Fibroblast of lung (primary cell): ENCODE data around the gene ZFYVE28. TPM values are rescaled to one million over a fixed set of nuclear protein-coding genes. Genes with fewer than 3 reads are reported as not detected.

Experiments
- DNase-seq, 2 donors: peaks; one replicate each; pipeline versions ENCODE4 v3.0.0 to v3.0.0-alpha.2; 2010; ENCODE audit warnings: low read depth in 2 of 2
- H2AFZ ChIP-seq: 2 replicates; pipeline ENCODE4 v1.5.1; 2012; ENCODE audit warnings: low read length, control low read depth, inconsistent platforms
- H3K27ac ChIP-seq: 2 replicates; pipeline ENCODE4 v1.5.1; 2011; ENCODE audit warnings: low read length, control low read depth; ENCODE audit not compliant: insufficient read depth
- H3K27me3 ChIP-seq: 2 replicates; pipeline ENCODE4 v1.5.1; 2011; ENCODE audit warnings: mild to moderate bottlenecking, low read length; ENCODE audit not compliant: control insufficient read depth, insufficient read depth
- H3K36me3 ChIP-seq: 2 replicates; pipeline ENCODE4 v1.5.1; 2011; ENCODE audit warnings: low read length; ENCODE audit not compliant: control insufficient read depth, insufficient read depth
- H3K4me1 ChIP-seq: 2 replicates; pipeline ENCODE4 v1.5.1; 2011; ENCODE audit warnings: low read length; ENCODE audit not compliant: control insufficient read depth, insufficient read depth; ENCODE audit errors: extremely low read depth
- H3K4me2 ChIP-seq: 2 replicates; pipeline ENCODE4 v1.5.1; 2011; ENCODE audit warnings: low read length, control low read depth; ENCODE audit not compliant: insufficient read depth; ENCODE audit errors: extremely low read depth
- H3K4me3 ChIP-seq, 4 experiments: fragments of 200-600 bp in 1 of 4; sonication (generic) in 1 of 4; replicated peaks in 1 of 4; 2 replicates each; pipeline ENCODE4 v1.5.1; 2011 to 2016; ENCODE audit warnings: low read length in 4 of 4, low read depth in 3 of 4, mild to moderate bottlenecking in 3 of 4, control low read depth in 2 of 4, inconsistent platforms in 1 of 4, mixed read lengths in 1 of 4; ENCODE audit not compliant: insufficient read depth in 1 of 4; ENCODE audit errors: control extremely low read depth in 1 of 4
- H3K79me2 ChIP-seq: 2 replicates; pipeline ENCODE4 v1.5.1; 2012; ENCODE audit warnings: mild to moderate bottlenecking, low read length, inconsistent platforms; ENCODE audit not compliant: control insufficient read depth, insufficient read depth
- H3K9ac ChIP-seq: 2 replicates; pipeline ENCODE4 v1.5.1; 2011; ENCODE audit warnings: mild to moderate bottlenecking, low read length, control low read depth; ENCODE audit not compliant: insufficient read depth
- H3K9me3 ChIP-seq: 2 replicates; pipeline ENCODE4 v1.5.1; 2012; ENCODE audit warnings: low read depth, low read length; ENCODE audit not compliant: control insufficient read depth, insufficient read depth
- H4K20me1 ChIP-seq: 2 replicates; pipeline ENCODE4 v1.5.1; 2011; ENCODE audit warnings: low read length; ENCODE audit not compliant: control insufficient read depth, insufficient read depth; ENCODE audit errors: extremely low read depth
- EZH2 ChIP-seq: IDR thresholded peaks from 2 replicates; pipeline ENCODE4 v1.5.1; 2012; ENCODE audit warnings: low read length, control low read depth, mild to moderate bottlenecking; ENCODE audit errors: missing control alignments
- polyA plus RNA-seq, 2 donors: library from polyadenylated mRNA; depleted of rRNA in 1 of 2; stranded (reverse) in 1 of 2; unstranded in 1 of 2; fragments of >200 nt; gene quantifications; 2 replicates each; pipeline ENCODE4 v1.2.1, GENCODE V29; 2011 to 2012; ENCODE audit warnings: missing spikeins in 1 of 2
- total RNA-seq: library from RNA; depleted of rRNA; stranded (reverse); fragments of >200 nt; gene quantifications from 2 replicates; pipeline ENCODE4 v1.2.1, GENCODE V29; 2014
- TF ChIP-seq, protein P1 (sequence below), 2 donors: IDR thresholded peaks in 1 of 2; conservative IDR thresholded peaks in 1 of 2; 1 replicate in 1 of 2; 2 replicates in 1 of 2; pipeline ENCODE4 v1.5.1; 2011 to 2012; ENCODE audit warnings: low read length in 2 of 2, control low read depth in 1 of 2, inconsistent platforms in 1 of 2, low read depth in 1 of 2, mild to moderate bottlenecking in 1 of 2

The ZFYVE28 gene
- total and polyA plus RNA-seq, 2 donors (not counting 1 experiment from before 2014, with no cell fraction given), result 2.4 to 11.6 TPM

DNA sequence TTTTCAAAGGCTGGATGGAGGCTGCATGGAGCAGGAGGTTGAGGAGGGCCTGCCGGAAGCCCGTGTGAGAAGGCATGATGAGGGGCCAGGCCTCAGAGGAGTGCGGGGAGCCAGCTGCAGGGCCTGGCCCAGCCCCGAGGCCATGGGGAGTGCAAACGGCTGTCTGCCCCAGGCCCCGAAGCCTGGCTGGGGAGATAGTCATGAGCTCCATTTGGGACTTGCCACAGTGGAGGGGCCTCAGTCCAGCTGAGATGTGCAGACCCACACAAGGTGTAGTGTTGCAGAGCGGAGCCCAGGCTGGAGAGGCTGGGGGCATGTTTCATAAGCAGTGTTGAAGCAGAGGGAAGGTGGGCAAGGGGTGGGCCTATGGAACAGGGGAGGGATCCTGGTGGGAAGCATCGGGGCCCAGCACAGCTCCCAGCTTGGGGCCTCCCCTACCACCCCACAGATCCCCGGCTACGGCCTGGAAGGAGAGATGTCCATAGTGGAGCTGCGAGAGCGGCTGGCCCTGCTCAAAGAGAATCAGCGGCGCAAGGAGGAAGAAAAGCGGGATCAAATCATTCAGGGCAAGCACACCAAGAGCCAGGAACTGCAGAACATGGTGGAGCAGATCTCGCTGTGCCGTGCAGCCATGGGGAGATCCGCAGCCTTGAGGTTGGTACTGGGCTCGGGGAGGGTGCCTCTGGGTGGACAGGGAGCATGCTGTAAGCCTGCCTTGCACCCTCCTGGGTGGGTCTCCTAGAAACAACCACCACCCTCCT lies 41.3 kb upstream of the ZFYVE28 start:
- Histone ChIP-seq H3K36me3 (no peaks in the 10 kb centered on the region), H3K9me3 (no peaks in the 10 kb centered on the region), H3K4me2 (no peak overlapping the region), H4K20me1 (no peaks in the 10 kb centered on the region), H3K9ac (no peak overlapping the region), H3K79me2 (no peaks in the 10 kb centered on the region), H3K27ac (no peak overlapping the region), H3K4me1 (peaks cover 4% of the 10 kb centered on the region), H3K4me3 (no peak overlapping the region), H2AFZ (no peak overlapping the region), H3K27me3 (no peaks in the 10 kb centered on the region)
- no peak for DNase-seq
- no peak for TF ChIP-seq EZH2
- TF ChIP-seq, protein P1, sequence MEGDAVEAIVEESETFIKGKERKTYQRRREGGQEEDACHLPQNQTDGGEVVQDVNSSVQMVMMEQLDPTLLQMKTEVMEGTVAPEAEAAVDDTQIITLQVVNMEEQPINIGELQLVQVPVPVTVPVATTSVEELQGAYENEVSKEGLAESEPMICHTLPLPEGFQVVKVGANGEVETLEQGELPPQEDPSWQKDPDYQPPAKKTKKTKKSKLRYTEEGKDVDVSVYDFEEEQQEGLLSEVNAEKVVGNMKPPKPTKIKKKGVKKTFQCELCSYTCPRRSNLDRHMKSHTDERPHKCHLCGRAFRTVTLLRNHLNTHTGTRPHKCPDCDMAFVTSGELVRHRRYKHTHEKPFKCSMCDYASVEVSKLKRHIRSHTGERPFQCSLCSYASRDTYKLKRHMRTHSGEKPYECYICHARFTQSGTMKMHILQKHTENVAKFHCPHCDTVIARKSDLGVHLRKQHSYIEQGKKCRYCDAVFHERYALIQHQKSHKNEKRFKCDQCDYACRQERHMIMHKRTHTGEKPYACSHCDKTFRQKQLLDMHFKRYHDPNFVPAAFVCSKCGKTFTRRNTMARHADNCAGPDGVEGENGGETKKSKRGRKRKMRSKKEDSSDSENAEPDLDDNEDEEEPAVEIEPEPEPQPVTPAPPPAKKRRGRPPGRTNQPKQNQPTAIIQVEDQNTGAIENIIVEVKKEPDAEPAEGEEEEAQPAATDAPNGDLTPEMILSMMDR (conservative IDR thresholded peaks at IDR 0.05 in 1 of 2, IDR thresholded peaks at IDR 0.05 in 1 of 2; ENCODE audit: low read depth in 1 of 2, low read length in 2 of 2), result no peak

DNA sequence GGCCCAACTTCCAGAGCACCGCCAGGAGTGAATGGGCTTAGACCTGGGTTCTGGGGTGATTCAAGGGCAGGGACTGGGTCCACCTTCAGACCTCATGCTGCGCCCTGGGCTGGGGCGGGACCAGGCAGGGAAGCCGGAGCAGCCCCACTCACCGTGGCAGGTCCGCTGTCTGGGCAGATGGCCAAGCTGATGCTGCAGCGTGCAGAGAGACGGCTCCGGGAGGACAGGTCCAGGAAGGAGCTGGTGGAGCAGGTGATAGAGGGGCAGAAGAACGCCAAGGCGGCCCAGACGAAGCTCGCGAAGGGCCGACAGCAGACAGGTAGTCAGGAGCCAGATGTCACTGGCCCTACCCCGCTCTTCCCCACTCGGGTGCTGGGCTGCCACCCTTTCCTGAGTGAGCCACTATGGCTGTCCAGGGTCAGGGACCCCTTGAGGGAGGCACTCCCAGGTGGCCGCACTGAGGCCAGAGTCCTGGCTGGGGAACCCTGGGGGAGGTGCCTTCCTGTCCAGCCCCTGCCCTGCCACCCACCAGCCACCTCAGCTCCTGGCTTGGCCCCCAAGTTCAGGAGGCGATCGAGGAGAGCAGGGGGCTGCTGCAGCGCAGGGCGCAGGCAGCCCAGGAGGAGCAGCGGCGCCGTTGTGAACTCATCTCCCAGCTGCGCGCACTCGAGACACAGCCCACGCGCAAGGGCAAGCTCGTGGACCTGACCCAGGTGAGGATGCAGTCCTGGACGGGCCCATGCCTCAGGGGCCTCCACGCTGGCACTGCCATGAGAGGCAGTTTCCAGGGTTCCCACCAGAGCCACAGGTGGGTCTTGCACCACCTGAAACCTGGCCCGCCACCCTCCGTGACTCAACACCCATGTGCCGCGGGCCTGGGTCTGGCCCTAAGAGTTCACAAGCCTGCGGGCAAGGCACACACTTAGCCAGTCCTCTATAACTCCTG lies 40.4 kb upstream of the ZFYVE28 start:
- no peak for DNase-seq
- Histone ChIP-seq H2AFZ (no peak overlapping the region), H3K27me3 (no peaks in the 10 kb centered on the region), H3K9me3 (no peaks in the 10 kb centered on the region), H3K4me2 (no peak overlapping the region), H4K20me1 (no peaks in the 10 kb centered on the region), H3K27ac (no peak overlapping the region), H3K9ac (no peak overlapping the region), H3K4me1 (peaks cover 4% of the 10 kb centered on the region), H3K36me3 (no peaks in the 10 kb centered on the region), H3K79me2 (no peaks in the 10 kb centered on the region), H3K4me3 (no peak overlapping the region)
- no peak for TF ChIP-seq EZH2
- TF ChIP-seq, protein P1 (conservative IDR thresholded peaks at IDR 0.05 in 1 of 2, IDR thresholded peaks at IDR 0.05 in 1 of 2; ENCODE audit: low read depth in 1 of 2, low read length in 2 of 2), result no peak
